Right ventricle myocardium superior (tissue), 1 donor: ENCODE measurements around the gene RAX. TPM values are rescaled to one million over a fixed set of nuclear protein-coding genes. Genes with fewer than 3 reads are reported as not detected.

Experiments
- ATAC-seq: fragments of 200-7000 bp; cut with Tn5 transposase; one replicate; pipeline ENCODE4 v1.9.1; 2020; ENCODE audit warnings: mild to moderate bottlenecking; ENCODE audit not compliant: poor library complexity
- DNase-seq: peaks from one replicate; pipeline ENCODE4 v3.0.0-alpha.2; 2020
- intact Hi-C: fragments of 100-400 bp; cut with DNase I; formaldehyde crosslinking; loops from one replicate; pipeline ENCODE4 v1.11.2; 2022
- total RNA-seq: library from RNA; stranded (reverse); fragmentation: NEBNext Ultra II Directional; extraction: Animal tissue kit (Norgen Biotek cat#: 25700); gene quantifications from one replicate; pipeline ENCODE4 v1.2.1, GENCODE V29; 2021
- donor health status: DM: no; HTN: yes; CAD: no; lungs with severe emphysema.

RAX gene
- total RNA-seq, 1 donor from 2014 or later, result not detected

DNA sequence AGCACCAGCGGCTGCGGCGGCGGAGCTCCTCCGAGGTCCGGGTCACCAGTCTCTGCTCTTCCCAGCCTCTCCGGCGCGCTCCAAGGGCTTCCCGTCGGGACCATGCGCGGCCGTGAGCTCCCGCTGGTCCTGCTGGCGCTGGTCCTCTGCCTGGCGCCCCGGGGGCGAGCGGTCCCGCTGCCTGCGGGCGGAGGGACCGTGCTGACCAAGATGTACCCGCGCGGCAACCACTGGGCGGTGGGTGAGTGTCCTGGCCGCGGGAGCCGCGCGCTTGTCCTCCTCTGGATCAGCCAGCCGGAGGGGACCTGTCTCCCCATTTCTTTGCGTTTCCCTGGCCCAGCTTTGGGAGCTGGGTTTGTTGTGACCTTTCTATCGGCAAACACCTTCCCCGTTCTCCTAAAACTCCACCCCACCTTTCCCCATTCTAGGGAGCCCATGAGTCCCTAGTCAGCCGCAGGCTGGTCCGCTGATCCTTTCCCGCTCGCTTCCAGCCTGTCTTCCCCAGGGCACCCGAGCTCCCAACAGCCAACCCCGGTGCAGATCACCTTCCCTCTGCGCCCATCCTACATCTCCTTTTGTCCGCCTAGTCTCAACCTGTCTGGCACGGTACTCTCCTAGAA is 53.0 kb downstream of the RAX start:
- DNase-seq (no peak), ATAC-seq (no peak)
- intact Hi-C loops, result no loop called here

DNA sequence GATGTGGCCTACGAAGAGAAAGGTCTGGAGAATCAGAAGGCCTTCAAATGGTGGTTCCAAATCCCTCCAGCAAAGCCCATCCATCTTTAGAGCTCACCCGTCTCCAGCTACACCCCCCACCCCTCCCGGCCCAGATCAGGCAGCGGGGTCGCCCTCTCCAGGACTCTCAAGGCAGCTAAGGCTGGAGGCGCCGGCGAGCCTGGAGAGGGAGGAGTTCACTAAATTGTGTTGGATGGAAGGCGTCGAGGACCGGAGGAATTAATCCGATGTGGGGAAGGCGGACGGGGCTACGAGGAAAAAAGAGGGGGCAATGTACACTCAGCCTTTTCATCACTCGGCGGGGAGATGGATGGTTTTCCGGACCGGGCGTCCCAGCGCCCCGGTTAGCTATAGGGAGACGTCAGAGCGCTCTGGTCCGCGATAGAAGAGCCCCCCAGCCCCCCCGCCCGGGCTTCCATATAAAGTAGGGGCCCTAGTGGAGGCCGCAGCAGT is 53.5 kb downstream of the RAX start, which contains the start of gene GRP:
GRP (plus strand) TSS at position 487 of the 492 bp plus-strand sequence. CDS start 108 bp downstream, outside the sequence.
- ATAC-seq (no peak), DNase-seq (no peak)
- intact Hi-C loops, result no loop called here

DNA sequence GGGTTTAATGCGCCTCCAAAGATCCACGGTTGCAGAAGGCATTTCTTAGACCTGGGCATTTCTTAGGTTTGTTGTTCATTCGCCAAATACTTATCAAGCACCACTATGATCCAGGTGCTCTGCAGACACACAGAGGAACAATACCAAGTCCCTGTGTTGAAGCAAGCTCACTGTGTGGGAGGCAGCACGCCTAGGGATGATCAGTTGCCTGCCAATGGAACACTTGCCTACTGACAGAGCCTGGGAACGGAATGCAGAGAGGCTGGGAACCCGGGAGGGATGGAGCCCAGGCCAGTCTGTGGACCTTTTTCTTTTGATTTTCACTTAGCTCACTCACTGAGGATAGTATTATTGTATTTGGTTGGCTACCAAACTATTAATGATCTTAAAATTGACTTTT is 55.2 kb downstream of the RAX start:
- ATAC-seq (no peak), DNase-seq (no peak)
- intact Hi-C loops, result no loop called here

Other genes with a start within 250 kb of the RAX start
- 18.4 TPM for gene SEC11C, start 133.6 kb downstream of the RAX start, total RNA-seq
- gene GRP, start 53.3 kb downstream of the RAX start, total RNA-seq, result not detected
- not detected for gene CPLX4, start 45.2 kb upstream of the RAX start, total RNA-seq
- 48.1 TPM for gene LMAN1, start 85.8 kb upstream of the RAX start, total RNA-seq